ENCODE data around the gene CD2BP2.
"Not testable (repeated sequence)": the region's sequence is repeated elsewhere in the genome, so short reads cannot be mapped to it uniquely, and the experiment has no call there.

Gene CD2BP2

DNA sequence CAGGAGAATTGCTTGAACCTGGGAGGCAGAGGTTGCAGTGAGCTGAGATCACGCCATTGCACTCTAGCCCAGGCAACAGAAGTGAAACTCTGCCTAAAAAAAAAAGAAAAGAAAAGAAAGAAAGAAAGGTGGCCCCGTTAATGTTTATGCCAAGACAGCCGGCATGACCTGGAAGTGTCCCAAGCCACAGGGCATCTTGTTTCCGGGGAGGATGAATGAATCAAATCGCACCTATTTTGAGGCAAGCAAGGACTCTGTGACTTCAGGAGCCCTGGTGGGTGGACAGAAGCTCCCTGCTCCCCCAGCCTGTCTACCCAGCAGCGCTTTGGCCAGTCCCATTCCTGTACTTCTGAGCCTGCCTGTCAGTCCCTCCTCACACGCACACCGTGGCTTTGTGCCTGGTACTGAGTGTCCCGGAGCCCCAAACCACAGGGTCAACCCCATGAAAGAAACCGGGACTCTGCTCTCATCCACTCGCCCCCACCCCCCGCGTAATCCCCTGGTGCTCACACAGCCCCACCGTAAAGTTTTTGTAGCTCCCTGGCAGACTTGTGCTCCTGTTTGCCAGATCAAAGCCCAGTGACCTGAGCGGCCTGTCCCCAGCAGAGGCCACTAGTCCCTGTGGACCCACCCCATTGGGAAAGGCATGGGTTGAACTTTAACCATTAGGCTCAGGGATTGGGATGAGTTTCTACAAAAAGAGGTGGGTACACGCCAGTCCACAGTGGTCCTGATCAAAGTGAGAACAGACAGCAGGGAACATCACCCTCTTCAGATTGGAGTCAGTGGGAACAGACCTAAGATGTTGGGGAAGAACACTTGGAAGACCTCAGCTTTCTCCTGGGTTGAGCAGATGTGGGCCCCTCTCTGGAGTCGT, 19.3 kb downstream of the CD2BP2 start:
- H3K27me3 Mint-ChIP-seq, result no peaks in the 10 kb centered on the region
- H3K36me3 Mint-ChIP-seq (ENCODE audit: insufficient read depth), result peaks cover 15% of the 10 kb centered on the region
- H3K27ac Mint-ChIP-seq, result peak overlapping the region; percentile 69 to 86
- peaks cover 9 to 12% of the 10 kb centered on the region in 2 donors for H3K4me1 Mint-ChIP-seq (ENCODE audit: low read depth in 2 of 2)
- DNase-seq (peak in 1 of 3 experiments; percentile 30), ATAC-seq (replicated peaks) (no peak)
- H3K4me3 Mint-ChIP-seq, result peak overlapping the region; percentile 85 to 90
- no peaks in the 10 kb centered on the region for H3K9me3 Mint-ChIP-seq

DNA sequence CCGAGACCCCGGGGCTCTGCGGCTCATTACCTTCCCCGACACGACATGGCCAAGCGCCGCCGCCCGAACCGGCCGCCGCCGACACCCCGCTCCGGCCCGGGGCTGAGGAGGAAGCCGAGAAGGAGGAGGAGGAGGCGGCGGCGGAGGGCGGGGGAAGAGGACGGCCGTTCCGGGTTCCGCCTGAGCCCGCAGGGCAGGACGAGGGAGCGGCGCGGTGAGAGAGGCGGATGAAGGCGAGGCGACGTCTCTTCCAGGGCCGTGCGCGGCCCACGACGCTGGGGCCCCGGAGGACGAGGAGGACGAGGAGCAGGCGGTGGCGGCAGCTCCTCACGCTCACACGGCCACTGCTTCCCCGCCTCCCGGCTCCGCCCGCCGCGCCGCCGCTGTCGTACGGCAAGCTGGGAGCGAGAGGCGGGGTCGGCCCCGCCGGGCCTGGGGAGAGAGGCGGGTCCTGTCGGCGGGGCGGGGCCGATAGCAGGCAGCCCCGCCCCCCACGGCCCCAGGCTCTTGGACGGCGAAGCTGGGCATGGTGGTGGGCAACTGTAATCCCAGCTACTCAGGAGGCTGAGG, 20.0 kb downstream of the CD2BP2 start:
- DNase-seq (peak; percentile 77 to 88 (median 77)), ATAC-seq (replicated peaks) (peak; percentile 71)
- H3K4me1 Mint-ChIP-seq (ENCODE audit: low read depth in 2 of 2), result peaks cover 13% of the 10 kb centered on the region in 2 donors
- peak overlapping the region; percentile 69 to 86 for H3K27ac Mint-ChIP-seq
- H3K4me3 Mint-ChIP-seq, result peak overlapping the region; percentile 85 to 90
- peaks cover 15% of the 10 kb centered on the region for H3K36me3 Mint-ChIP-seq (ENCODE audit: insufficient read depth)
- not testable (repeated sequence) for H3K9me3 Mint-ChIP-seq, H3K27me3 Mint-ChIP-seq

DNA sequence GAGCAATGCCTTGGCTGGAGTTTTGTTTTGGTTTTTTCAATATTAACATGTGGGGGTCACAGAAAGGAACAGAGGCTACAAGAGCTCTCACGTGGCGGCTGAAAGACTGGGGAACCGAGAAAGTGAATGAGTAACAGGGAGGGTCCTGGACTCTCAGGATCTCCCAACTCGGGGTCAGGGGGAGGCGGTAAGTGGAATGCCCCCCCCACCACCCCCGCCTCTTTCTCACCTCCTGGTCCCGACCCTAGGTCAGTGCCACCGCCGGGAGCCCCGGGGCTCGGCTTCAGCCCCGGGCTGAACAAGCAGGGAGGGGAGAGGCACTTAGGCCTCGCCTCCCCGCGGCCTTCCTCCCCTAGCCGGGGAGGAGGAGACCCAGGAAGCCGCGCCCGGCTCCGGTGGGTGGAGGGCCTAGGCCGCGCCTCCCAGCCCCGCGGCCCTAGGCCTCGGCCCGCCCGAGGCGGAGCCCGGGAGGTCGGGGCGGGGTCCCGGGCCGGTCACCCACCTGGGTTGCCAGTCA, 20.6 kb downstream of the CD2BP2 start:
- Mint-ChIP-seq H3K4me3 (peak overlapping the region; percentile 85 to 90), H3K4me1 (ENCODE audit: low read depth in 2 of 2) (peaks cover 14 to 18% of the 10 kb centered on the region in 2 donors), H3K36me3 (ENCODE audit: insufficient read depth) (peaks cover 17% of the 10 kb centered on the region), H3K27ac (peak overlapping the region; percentile 69 to 86)
- ATAC-seq (replicated peaks), result peak; percentile 88
- H3K27me3 Mint-ChIP-seq, H3K9me3 Mint-ChIP-seq: not testable (repeated sequence)
- DNase-seq, result peak; percentile 84 to 88 (median 85)

DNA sequence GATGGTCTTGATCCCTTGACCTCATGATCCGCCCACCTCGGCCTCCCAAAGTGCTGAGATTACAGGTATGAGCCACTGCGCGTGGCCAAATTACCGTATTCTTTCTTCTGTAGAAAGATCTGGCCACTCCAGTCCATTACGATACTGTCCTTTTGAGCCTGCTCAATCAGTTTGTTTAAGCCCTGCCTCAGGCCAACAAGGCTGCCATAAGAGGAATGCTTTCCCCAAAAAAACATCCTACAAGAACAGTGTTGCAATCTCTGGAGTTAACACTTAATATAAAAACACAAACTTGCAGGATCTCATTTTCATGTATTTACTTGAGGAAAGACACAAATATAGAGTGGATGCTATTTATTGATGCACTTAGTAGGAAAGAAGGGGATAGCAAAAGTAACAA, 30.9 kb downstream of the CD2BP2 start:
- H3K36me3 Mint-ChIP-seq (ENCODE audit: insufficient read depth); DNase-seq; H3K9me3 Mint-ChIP-seq; H3K4me3 Mint-ChIP-seq; H3K27me3 Mint-ChIP-seq; ATAC-seq (replicated peaks): not testable (repeated sequence)
- peaks cover 14 to 34% of the 10 kb centered on the region in 2 donors for H3K4me1 Mint-ChIP-seq (ENCODE audit: low read depth in 2 of 2)
- H3K27ac Mint-ChIP-seq, result peak overlapping the region in 1 of 2 donors; percentile 64

DNA sequence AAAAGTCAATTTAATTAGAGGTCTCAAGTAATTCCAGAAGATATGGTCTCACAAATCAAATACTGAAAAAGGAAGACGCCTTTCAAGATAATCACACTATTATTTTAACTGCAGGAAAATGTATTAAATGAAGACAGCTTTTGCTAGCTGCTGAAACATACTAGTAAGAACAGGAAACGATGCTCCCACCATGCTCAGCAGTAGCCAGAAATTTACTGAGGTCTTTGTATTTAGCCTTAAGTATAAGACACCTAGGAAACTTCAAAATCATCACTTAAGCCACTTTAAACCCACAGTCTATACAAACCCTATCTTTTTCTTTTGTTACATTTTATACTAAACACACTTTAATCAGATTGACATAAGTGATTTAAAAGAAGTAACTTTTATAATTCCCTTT, 36.5 kb downstream of the CD2BP2 start:
- H3K9me3 Mint-ChIP-seq; H3K27me3 Mint-ChIP-seq; H3K36me3 Mint-ChIP-seq (ENCODE audit: insufficient read depth); ATAC-seq (replicated peaks); DNase-seq; H3K4me3 Mint-ChIP-seq: not testable (repeated sequence)
- Mint-ChIP-seq H3K4me1 (ENCODE audit: low read depth in 2 of 2) (peaks cover 9 to 26% of the 10 kb centered on the region in 2 donors), H3K27ac (peak overlapping the region in 1 of 2 donors; percentile 72)

DNA sequence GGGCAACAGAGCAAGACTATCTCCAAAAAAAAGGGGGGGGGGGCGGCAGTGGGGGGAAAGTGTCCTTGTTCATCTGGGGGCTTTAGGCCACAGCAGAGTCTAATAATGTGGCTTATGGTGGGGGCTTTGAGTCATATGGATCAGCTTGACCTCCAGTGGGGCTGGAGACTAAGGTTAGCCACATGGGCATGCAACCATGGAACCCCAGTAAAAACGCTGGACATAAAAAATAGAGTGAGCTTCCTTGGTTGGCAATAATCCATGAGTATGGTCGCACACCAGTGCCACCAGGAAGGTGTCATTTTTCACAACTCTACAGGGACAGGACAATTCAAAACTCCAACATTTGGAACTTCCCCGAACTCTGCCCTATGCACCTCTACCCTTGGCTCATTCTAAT, 44.2 kb downstream of the CD2BP2 start:
- not testable (repeated sequence) for H3K9me3 Mint-ChIP-seq; H3K27me3 Mint-ChIP-seq; DNase-seq; H3K36me3 Mint-ChIP-seq (ENCODE audit: insufficient read depth); H3K4me3 Mint-ChIP-seq; ATAC-seq (replicated peaks)
- peaks cover 17 to 30% of the 10 kb centered on the region in 2 donors for H3K4me1 Mint-ChIP-seq (ENCODE audit: low read depth in 2 of 2)
- H3K27ac Mint-ChIP-seq, result peak overlapping the region in 1 of 2 donors; percentile 76

DNA sequence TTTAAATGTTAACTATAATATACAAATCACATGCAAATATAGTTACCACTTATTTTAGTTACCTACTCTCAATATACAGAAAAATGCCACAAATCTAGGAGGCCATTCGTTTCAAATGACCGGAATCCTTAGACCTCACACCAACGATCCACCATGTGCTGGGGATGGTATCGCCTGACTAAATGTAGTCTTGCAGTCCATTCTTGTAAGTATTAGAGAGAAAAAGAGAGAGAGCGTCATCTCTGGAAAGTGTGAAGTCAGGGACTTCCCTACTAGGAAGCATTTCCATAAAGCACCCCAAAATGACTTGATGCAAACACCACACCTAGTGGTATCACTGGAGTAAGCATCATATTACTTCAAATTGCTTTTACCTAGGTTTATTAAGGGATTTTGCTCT, 45.9 kb downstream of the CD2BP2 start:
- not testable (repeated sequence) for H3K27ac Mint-ChIP-seq; H3K36me3 Mint-ChIP-seq (ENCODE audit: insufficient read depth); H3K9me3 Mint-ChIP-seq; ATAC-seq (replicated peaks); DNase-seq; H3K4me3 Mint-ChIP-seq; H3K27me3 Mint-ChIP-seq
- H3K4me1 Mint-ChIP-seq (ENCODE audit: low read depth in 2 of 2), result peaks cover 14 to 20% of the 10 kb centered on the region in 2 donors
